SK-N-SH (cell line): ENCODE measurements around the gene TRDMT1. TPM values are rescaled to one million over a fixed set of nuclear protein-coding genes. Genes with fewer than 3 reads are reported as not detected.

Source experiments
- CTCF ChIA-PET: fragments of 300-600, 350-600 bp; formaldehyde crosslinking; extraction: SDS; loops from one replicate; lab custom pipeline; 2021; lab: Yijun Ruan, JAX
- POLR2A ChIA-PET: fragments of 350-600 bp; sonication (Branson Sonifier 250); formaldehyde crosslinking; extraction: SDS; loops from one replicate; lab custom pipeline; 2020; ENCODE audit warnings: antibody characterized with exemption, inconsistent platforms; lab: Yijun Ruan, JAX
- DNase-seq: peaks from one replicate; pipeline ENCODE4 v3.0.0; 2012
- H2AFZ ChIP-seq: fragments of 200-600 bp; sonication (generic); 2 replicates; pipeline ENCODE4 v1.8.1; 2016; ENCODE audit warnings: antibody characterized with exemption, mild to moderate bottlenecking, low read depth
- H3F3A ChIP-seq: fragments of 200-600 bp; sonication (generic); replicated peaks from 2 replicates; pipeline ENCODE3; 2016; ENCODE audit warnings: antibody characterized with exemption, mild to moderate bottlenecking; ENCODE audit not compliant: insufficient read depth
- H3K27ac ChIP-seq, 2 experiments: fragments of 200-500 bp in 1 of 2; fragments of 200-600 bp in 1 of 2; sonication (Bioruptor generic) in 1 of 2; sonication (generic), shearing (Covaris generic) in 1 of 2; 2 replicates each; pipeline versions ENCODE4 v1.5.1 to v1.6.1; 2014 to 2016; ENCODE audit warnings: low read depth in 2 of 2, inconsistent platforms in 1 of 2, low read length in 1 of 2, mild to moderate bottlenecking in 1 of 2, mixed read lengths in 1 of 2
- H3K27me3 ChIP-seq: fragments of 200-600 bp; sonication (generic), shearing (Covaris generic); 2 replicates; pipeline ENCODE4 v1.6.1; 2016; ENCODE audit warnings: mixed run types; ENCODE audit not compliant: insufficient read depth
- H3K36me3 ChIP-seq, 2 experiments: fragments of 200-500 bp in 1 of 2; fragments of 200-600 bp in 1 of 2; sonication (Bioruptor generic) in 1 of 2; sonication (generic) in 1 of 2; replicated peaks in 1 of 2; 2 replicates each; pipeline versions ENCODE3 to v1.5.1; 2014 to 2016; ENCODE audit warnings: low read length in 1 of 2, mild to moderate bottlenecking in 1 of 2; ENCODE audit not compliant: insufficient read depth in 2 of 2, control insufficient read depth in 1 of 2
- H3K4me1 ChIP-seq, 2 experiments: fragments of 200-500 bp in 1 of 2; fragments of 200-600 bp in 1 of 2; sonication (Bioruptor generic) in 1 of 2; sonication (generic), shearing (Covaris generic) in 1 of 2; 2 replicates each; pipeline versions ENCODE4 v1.5.1 to v1.6.1; 2014 to 2016; ENCODE audit warnings: low read depth in 1 of 2, low read length in 1 of 2, mixed run types in 1 of 2; ENCODE audit not compliant: insufficient read depth in 2 of 2, control insufficient read depth in 1 of 2
- H3K4me2 ChIP-seq: fragments of 200-600 bp; sonication (generic), shearing (Covaris generic); 2 replicates; pipeline ENCODE4 v1.6.1; 2017; ENCODE audit warnings: mixed run types
- H3K4me3 ChIP-seq, 2 experiments: fragments of 200-500 bp in 1 of 2; fragments of 200-600 bp in 1 of 2; sonication (Bioruptor generic) in 1 of 2; sonication (generic), shearing (Covaris generic) in 1 of 2; 2 replicates each; pipeline versions ENCODE4 v1.5.1 to v1.8.1; 2014 to 2016; ENCODE audit warnings: low read depth in 2 of 2, inconsistent platforms in 1 of 2, low read length in 1 of 2, mild to moderate bottlenecking in 1 of 2, mixed read lengths in 1 of 2, moderate library complexity in 1 of 2
- H3K79me2 ChIP-seq: fragments of 200-600 bp; sonication (generic); 2 replicates; pipeline ENCODE4 v1.8.1; 2017; ENCODE audit warnings: mild to moderate bottlenecking; ENCODE audit not compliant: insufficient read depth
- H3K9ac ChIP-seq: fragments of 200-600 bp; sonication (generic); 2 replicates; pipeline ENCODE4 v1.6.1; 2017; ENCODE audit warnings: mixed run types
- H3K9me2 ChIP-seq: fragments of 200-600 bp; sonication (generic); 2 replicates; pipeline ENCODE4 v1.6.1; 2017; ENCODE audit warnings: mixed run types
- H3K9me3 ChIP-seq: fragments of 200-600 bp; sonication (generic); 2 replicates; pipeline ENCODE4 v1.6.1; 2017; ENCODE audit warnings: mixed run types, mild to moderate bottlenecking, moderate library complexity
- H4K20me1 ChIP-seq: fragments of 200-600 bp; sonication (generic); 2 replicates; pipeline ENCODE4 v1.6.1; 2017; ENCODE audit warnings: mild to moderate bottlenecking, mixed run types; ENCODE audit not compliant: insufficient read depth
- CHD2 ChIP-seq: fragments of 150-350 bp; IDR thresholded peaks from 2 replicates; pipeline ENCODE4 v1.6.1; 2018; ENCODE audit warnings: low read length; ENCODE audit not compliant: partially characterized antibody
- CTCF ChIP-seq: fragments of 200-600 bp; sonication (generic); IDR thresholded peaks from 2 replicates; pipeline ENCODE4 v1.6.1; 2017; ENCODE audit warnings: antibody characterized with exemption, mild to moderate bottlenecking, moderate library complexity
- GATA2 ChIP-seq: sonication (generic); formaldehyde crosslinking; IDR thresholded peaks from 2 replicates; pipeline ENCODE4 v1.5.0; 2020; ENCODE audit warnings: mild to moderate bottlenecking, missing genetic modification reagents
- IRF3 ChIP-seq: fragments of 150-350 bp; IDR thresholded peaks from 2 replicates; pipeline ENCODE4 v1.6.1; 2016; ENCODE audit warnings: mild to moderate bottlenecking, low read depth, low read length
- JUND ChIP-seq: IDR thresholded peaks from 2 replicates; pipeline ENCODE4 v1.4.0; 2012
- MEF2A ChIP-seq: IDR thresholded peaks from 2 replicates; pipeline ENCODE4 v1.4.0; 2012; ENCODE audit warnings: low read depth, borderline replicate concordance
- MXI1 ChIP-seq: IDR thresholded peaks from 2 replicates; pipeline ENCODE4 v1.6.1; 2012; ENCODE audit warnings: mild to moderate bottlenecking, low read depth, low read length, improper control_type of control experiment
- NRF1 ChIP-seq: IDR thresholded peaks from 2 replicates; pipeline ENCODE4 v1.6.1; 2012; ENCODE audit warnings: low read depth, mild to moderate bottlenecking, low read length
- PBX3 ChIP-seq: IDR thresholded peaks from 2 replicates; pipeline ENCODE4; 2012
- SMC3 ChIP-seq: IDR thresholded peaks from 2 replicates; pipeline ENCODE4 v1.6.1; 2012; ENCODE audit warnings: low read depth, low read length, improper control_type of control experiment
- TCF12 ChIP-seq: IDR thresholded peaks from 2 replicates; pipeline ENCODE4 v1.4.0; 2012
- USF2 ChIP-seq: fragments of 150-350 bp; IDR thresholded peaks from 2 replicates; pipeline ENCODE4 v1.6.1; 2017; ENCODE audit warnings: antibody characterized with exemption, low read length, low read depth, borderline replicate concordance
- WGBS: methylation state at CpG from one replicate; pipeline ENCODE4 v1.1.6; 2017; ENCODE audit warnings: low lambda C conversion rate; 5-methylcytosine and 5-hydroxymethylcytosine counted together
- polyA plus RNA-seq, 3 experiments: library from polyadenylated mRNA; depleted of rRNA; stranded (reverse); fragments of >200 nt; gene quantifications; 2 replicates each; pipeline ENCODE4 v1.2.3, GENCODE V29; 2012

TRDMT1 gene
- polyA plus RNA-seq, 1 of the 3 experiments (the other 2 are of a cell fraction) = 3.1 TPM

- TF ChIP-seq PBX3 (peak; percentile 77), JUND (peak; percentile 95), IRF3 (no peak), MEF2A (no peak), NRF1 (no peak), USF2 (no peak), GATA2 (CRISPR knock-in tag) (no peak), CHD2 (no peak), SMC3 (no peak; the same call in 1 of the 2 replicates), MXI1 (peak; percentile 2; the same call in 1 of the 2 replicates)
Measured at GRCh38 chr10:17228091-17229015, 26.9 kb upstream of the TRDMT1 start, which contains the start of gene VIM (continued).

GRCh38 chr10:17227367-17228090, 26.1 kb upstream of the TRDMT1 start:
- CTCF ChIA-PET = interaction anchor here (0.6 to 3.7 kb wide), 7 partner anchors 14 to 1901 kb away, joined by 3 to 30 read pairs (median 5); partner anchors contain the start of gene TRDMT1
- no peak overlapping the region for H2AFZ ChIP-seq
- TF ChIP-seq TCF12 (no peak), CTCF (peak; percentile 66)

More at GRCh38 chr10:17227367-17228090, 26.1 kb upstream of the TRDMT1 start:
- 50% methylated on average over 12 of the region's 12 CpGs for WGBS
- Histone ChIP-seq H3K36me3 (peaks cover 16 to 32% of the 10 kb centered on the region in 2 experiments), H3K79me2 (peaks cover 65% of the 10 kb centered on the region), H3K27ac (peak overlapping the region; percentile 94 to 100), H3K4me2 (peak overlapping the region; percentile 88), H3K9ac (peak overlapping the region; percentile 100), H3K9me3 (no peaks in the 10 kb centered on the region), H3K9me2 (no peaks in the 10 kb centered on the region), H3F3A (peaks cover 46% of the 10 kb centered on the region), H4K20me1 (peaks cover 33% of the 10 kb centered on the region), H3K27me3 (no peaks in the 10 kb centered on the region), H3K4me3 (peak overlapping the region; percentile 85 to 98; a peak in 3 of 4 replicates), H3K4me1 (peaks cover 0 to 8% of the 10 kb centered on the region in 2 experiments; a peak in 2 of 4 replicates)
- POLR2A ChIA-PET = no interaction called here
- peak; percentile 50 for DNase-seq
